Stimulated activated CD4-positive, alpha-beta T cell treated with anti-CD3 and anti-CD28 coated beads, TNF-alpha, amount 100 ng/mL, for 1 hour (primary cell): ENCODE measurements around the gene HSD3B2.

Experiments
- DNase-seq, 3 donors: peaks; one replicate each; pipeline ENCODE4 v3.0.0-alpha.2; 2020; ENCODE audit warnings: low read depth in 3 of 3, low spot score in 1 of 3

Gene HSD3B2

DNA sequence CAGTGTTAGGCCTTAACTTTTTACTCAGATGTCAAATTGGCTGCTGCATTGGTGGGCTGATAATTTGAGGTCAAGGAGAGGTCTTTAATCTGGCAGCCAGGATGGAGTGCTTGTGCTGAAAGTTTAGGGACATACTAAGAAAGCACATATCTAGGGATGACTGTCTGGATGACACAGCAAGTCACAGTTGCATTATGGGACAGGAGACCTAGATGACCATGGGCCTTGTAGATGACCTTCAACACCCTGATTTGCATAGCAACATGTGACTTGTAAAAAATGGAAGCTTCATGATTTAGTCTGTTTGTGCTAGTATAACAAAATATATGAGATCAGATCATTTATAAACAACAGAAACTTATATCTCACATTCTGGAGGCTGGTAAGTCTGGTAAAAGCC lies 18.0 kb upstream of the HSD3B2 start:
- no peak for DNase-seq

DNA sequence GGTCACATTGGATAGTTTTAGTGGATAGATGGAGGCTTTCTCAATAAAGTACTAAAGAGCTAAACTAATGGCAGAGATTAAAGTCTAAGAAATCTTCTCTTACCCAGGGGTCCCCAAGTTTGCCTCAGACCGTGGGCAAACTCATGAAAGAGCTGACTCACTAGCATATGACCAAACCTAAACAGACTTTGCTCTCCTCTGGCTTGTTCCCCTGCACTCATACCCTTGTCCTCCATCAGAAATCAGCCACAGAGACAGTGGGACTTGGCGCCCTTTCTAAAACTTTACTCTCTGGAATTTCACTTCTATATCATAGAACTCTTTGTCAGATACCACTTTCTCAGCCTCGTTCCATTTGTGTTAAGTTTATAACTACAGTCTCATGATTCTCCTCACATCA lies 17.0 kb upstream of the HSD3B2 start:
- no peak for DNase-seq

DNA sequence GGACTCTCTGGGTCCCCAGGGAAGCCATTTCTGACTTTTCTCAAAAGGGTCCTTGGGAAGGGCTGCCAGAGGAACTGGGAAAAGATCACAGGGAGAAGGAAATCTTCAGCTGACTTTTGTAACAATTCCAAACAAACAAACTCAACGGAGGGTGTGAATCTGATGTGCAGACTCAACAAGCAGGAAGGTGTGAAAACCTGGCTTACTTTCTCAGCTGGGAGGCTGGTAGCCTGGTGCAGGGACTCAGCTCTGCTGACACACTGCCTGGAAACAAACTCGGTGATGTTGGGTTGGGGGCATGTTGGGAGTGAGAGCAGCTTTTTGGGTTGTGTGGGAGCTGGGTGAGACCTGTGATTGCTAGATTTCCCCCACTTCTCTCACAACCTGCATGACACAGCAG lies 10.2 kb upstream of the HSD3B2 start:
- DNase-seq = no peak

DNA sequence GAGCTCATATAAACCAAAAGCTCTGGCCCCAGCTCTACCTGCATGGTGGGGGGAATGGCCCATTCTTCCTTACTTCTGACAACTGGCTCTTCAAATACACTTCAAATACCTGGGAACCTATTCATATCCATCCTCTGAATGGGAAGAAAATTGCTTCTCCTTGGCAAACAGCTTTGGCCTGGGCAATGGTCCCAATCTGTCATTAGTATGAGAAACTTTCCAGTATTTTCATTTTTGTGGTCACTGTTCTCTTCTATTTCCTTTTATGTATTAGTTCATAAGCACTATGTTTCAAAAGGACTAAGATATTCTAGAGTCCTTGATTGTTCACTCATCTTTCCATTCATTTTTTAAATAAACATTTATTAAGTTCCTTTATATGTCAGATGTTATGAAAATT lies 5.2 kb upstream of the HSD3B2 start:
- no peak for DNase-seq

DNA sequence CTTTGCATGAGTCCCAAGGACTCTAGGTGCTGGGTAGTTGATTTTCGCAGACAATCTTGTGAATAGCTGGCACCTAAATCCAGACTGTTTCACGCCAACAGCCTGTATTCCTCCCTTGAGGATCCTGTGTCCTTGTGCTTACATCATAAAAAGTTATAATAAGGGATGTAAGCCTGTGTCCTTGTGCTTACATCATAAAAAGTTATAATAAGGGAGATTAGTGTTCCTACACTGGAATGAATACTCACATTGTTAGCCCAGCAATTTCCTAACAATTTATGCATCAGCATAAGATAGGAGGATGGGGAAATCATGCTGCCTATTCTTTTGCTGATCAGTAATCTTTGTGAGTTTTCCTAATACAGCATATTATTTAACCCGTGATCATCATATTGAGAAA lies 4.0 kb upstream of the HSD3B2 start:
- DNase-seq = no peak

DNA sequence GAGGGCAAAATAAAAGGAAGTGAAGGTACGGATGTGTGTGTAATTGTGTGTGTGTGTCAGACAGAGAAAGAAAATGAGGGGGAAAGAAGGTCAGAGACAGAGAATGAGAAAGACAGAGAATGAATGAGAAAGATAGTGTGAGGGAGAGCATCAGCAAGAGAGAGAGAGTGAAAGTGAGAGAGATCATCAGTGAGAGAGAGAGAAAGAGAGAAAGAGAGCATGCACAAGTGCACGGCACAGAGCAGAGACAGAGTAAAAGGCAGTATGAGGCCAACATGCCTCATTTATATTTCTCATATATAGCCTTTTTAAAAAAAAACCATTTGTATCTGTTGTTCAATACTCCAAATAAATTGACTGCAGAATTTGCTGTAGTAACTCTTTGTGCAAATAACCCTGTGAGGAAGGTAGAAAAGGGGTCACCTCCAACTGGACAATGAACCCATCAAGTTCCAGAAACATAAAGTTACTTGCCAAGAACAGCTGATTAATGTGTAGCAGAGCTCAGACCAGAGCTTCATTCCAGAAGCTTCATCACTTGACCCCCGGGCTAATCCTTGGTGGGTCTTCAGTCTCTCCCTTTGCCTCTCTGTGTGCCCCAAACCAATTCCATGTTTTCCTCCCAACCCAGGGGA lies 1.2 kb downstream of the HSD3B2 start:
- no peak for DNase-seq

DNA sequence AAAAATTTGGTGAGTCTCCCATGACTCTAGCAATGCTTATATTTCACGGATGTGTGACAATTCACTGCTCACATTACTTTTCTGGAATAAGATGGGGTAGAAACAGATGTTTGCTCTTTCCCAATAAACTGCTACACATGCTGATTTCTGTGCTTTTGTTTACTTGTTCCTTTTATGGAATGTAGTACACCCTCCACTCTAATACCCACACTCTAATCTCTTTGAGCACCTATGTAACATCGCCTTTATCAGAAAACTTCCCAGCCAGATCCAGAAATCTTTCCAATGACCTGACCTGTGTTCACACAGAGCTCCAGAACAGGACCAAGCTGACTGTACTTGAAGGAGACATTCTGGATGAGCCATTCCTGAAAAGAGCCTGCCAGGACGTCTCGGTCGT lies 4.2 kb downstream of the HSD3B2 start:
- DNase-seq = no peak

DNA sequence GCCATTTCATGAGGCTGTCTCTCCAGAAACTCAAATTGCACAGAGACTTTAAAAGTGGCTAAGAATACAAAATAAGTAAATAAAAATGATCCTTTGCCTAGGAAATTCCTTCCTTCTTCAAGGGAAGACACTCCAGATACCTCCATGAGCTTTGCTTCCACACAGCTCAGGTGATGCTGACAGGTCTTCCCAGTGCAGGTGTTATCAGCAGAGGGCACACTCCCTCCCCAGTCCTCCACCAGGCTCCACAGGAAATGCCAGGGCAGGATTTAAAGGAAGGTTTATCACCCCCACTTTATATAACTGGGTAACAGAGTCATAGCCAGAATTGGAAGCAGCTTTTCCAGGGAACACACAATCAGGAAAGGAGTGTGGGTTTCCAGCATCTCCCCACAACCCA lies 5.7 kb downstream of the HSD3B2 start:
- no peak for DNase-seq

DNA sequence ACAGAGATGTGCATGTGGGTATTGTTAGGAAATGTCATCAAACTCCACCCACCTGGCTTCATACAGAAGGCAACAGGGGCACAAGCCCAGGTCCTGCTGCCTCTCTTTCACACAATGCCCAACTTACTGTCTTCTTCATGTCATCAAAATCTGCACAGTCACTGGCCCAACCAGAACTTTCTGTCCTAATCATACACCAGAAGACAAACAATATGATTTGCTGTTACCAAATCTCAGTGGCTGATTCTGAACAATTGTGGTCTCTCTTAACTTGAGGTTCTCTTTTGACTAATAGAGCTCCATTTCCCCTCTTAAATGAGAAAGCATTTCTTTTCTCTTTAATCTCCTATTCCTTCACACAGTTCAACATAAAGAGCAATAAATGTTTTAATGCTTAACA lies 7.7 kb downstream of the HSD3B2 start:
- DNase-seq = no peak

DNA sequence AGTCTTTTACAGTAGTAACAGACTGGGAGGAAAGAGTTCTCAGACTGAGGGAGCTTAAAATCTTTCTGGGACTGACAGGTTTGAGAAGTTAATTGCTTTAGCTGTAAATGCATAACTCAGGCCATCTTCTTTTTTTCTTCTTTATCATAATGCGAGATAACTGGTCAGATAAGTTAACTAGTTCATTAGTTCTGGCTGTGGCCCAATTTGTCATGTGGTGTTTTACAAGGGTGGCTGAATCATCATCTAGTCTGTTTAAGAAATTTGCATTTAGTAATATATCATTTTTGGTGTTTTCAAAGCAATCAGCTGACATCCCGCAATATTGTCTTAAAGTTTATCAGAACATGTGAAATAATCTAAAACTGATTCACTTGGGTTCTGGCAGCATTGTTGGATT lies 14.0 kb downstream of the HSD3B2 start:
- no peak for DNase-seq

DNA sequence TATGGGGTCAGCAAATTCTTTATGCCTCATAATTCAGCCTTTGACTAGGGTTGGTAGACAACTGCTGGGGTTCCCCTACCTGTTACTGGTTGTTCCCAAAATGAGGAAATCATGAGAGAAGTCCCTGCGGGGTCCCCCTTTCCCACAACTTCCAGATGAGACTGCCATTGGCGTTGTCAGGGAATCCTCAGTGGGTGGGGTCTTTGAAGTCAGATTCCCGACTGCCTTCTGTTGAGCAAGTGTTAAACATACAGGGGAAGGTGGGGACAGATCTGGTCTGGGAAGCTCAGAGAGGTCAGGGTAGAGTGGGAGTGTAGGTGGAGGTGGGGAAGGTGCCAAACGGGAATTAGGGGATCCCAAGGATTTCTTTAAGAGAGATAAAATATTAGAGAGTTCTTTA lies 14.7 kb downstream of the HSD3B2 start:
- no peak for DNase-seq

DNA sequence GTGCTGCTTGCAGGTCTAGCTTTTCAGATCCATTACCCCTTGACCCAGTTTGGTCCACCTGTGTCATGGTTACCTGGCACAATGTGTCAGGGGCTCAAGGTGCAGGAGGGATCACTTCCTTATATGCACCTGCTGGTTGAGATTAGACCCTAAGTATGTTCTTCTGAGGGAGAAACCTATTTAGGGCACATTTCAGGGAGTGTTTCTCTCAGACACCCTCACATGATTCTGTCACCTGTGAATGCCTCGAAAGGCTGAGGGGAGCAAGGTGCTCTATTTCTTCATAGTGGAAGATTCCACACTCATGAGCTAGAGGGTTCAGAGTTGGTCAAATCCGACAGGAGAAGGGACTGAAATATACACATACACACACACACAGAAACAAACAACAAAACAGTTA lies 15.5 kb downstream of the HSD3B2 start:
- no peak for DNase-seq

DNA sequence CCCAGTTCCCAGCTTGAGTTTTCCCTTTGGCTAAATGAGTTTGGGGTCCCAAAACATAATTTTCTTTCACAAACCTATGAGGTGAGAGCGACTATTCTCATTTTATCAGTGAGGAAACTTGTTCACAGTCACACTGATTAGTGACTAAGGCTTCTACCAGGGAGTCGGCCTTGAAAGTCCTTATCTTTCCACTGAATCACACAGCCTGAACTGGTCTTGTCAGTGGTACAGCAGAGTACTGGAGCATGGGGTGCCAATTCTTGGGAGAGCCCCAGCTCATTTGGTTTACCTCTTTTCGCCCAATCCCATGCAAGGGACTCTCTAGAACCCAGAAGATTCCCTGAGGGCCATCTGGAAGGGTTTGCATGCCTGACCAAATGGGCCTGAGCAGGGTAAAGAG lies 16.9 kb downstream of the HSD3B2 start:
- DNase-seq = no peak

DNA sequence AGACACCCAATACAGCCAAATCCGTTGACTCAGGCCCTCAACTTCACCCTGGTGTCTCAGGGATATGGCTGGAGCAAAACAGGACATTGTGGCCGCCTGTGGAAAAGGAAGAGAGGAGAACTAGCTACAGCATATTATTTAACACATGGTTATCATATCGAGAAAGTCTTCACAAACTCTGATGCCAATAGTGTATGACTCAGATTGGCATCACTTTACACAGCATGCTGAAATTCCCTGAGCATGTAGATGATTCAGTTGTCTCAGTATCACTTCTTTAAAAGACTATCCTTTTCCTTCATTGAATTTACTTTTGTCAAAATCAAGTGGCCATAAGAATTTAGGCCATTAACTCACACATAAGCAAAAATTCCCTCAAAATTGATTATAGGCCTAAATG lies 20.1 kb downstream of the HSD3B2 start:
- DNase-seq = no peak

DNA sequence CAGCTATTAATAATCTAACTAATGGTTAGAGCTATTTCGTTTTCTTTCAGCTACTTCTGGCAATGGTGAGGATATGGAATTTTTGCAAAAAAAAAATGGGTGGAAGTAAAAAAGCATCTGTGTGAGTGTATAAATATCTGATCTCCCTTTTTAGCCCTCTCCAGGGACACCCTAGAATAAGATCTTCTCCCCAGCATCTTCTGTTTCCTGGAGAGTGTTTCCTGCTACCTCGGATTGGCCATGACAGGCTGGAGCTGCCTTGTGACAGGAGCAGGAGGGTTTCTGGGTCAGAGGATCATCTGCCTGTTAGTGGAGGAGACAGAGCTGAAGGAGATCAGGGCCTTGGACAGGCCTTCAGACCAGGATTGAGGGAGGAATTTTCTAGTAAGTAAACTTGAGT lies 23.8 kb downstream of the HSD3B2 start:
- no peak for DNase-seq

DNA sequence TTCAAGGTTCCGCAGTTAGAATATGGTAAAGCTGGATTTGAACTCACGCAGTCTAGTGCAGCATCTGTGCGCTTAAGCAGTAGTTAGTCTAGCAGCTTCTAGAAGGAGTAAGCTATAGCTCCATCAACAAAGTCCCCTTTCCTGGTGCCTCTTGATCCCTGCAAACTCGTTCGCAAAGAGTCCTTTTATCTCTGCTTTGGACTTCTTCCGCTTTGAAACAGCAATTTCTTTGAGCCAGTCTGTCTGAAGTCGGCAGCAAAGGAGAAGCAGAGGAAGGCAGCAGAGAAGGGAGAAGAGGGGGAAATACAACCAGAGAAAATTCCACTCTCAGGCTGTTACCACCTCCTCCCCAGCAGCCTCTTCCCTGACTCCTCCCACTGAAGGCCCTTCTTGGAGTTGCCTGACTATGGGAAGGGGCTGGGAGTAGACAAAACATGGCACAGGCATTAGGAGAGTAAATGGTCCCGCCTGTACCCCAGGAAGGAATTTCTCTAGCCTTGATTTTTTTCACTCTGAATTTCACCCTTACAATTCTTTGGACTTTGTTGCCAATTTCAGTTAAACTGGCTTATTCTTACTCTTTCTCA lies 25.9 kb downstream of the HSD3B2 start:
- no peak for DNase-seq

DNA sequence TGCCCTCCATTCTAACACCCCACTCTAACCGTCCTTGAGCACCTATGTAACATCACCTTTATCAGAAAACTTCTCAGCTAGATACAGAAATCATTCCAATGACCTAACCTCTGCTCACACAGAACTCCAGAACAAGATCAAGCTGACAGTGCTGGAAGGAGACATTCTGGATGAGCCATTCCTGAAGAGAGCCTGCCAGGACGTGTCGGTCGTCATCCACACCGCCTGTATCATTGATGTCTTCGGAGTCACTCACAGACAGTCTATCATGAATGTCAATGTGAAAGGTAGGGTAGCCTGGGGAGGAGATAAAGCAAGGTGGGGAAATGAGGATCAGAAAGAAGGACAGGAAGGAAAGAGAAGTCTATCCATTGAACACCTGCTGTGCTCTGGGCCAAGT lies 27.8 kb downstream of the HSD3B2 start:
- no peak for DNase-seq

DNA sequence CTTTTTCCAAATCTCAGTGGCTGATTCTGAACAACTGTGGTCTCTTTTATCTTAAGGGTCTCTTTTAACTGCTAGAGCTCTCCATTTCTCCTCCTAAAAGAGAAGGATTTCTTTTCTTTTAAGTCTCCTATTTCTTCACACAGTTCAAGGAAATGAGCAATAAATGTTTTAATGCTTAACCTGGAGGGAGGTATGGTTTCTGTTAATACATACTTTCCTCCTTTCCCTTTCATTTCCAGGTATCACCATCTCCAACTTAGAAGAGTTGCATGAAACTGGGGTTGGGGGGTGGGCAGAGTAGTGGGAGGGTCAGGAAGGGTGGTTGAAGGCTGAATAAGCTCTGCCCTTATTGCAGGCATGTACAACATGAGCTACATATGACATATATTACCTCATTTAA lies 31.4 kb downstream of the HSD3B2 start:
- DNase-seq = no peak

DNA sequence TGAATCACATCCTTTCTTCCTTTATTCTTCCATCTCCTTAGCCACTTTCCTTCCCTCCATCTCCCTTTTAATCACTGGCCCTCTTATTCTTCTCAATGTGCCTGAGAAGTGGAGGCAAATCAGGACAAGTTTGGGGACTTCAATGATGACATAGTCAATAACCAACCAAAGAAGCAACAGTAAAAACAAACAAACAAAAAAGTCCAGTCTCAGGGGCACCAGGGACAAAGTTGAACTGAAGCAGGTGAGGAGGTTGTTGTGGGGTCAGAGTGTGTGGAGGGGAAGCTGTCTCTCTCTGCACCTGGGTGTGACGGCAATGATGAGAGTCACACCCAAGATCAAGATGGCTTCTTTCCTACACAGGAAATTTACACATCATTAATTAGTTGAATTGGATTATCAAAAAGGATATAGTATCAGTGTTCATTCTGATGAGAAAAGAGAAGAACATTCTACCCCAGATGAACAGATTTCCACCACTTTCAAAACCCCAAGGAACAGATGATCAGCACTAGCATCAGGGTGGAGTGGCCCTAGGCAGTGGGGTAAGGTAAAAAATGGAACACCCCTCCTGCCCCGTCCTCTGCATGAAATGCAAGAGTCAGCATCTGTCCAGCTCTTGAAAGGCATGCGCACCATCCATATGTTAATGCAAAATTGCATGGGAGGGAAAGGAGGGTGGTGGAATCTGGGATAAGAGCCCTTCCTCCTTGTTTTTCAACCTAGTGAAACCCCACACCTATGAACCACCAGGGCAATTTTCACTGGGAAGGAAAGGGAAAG lies 32.6 kb downstream of the HSD3B2 start:
- DNase-seq = no peak

DNA sequence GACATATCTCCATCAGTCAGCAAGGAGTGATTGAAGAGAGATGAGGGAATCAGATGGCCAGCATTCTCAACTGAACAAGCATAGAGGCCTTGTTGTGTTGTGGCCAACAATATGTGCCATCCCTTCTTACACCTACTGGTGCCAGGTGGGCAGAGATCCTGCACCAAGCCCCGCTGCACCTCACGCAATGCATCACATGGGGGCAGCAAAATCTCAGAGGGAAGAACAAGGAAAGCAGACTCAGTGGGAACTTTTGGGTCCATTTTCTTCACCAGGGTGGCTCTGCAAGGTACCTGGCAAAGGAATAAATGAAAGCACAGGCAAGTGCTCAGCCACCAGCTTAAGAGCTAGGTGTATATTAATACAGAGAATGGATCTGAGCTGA lies 33.2 kb downstream of the HSD3B2 start:
- DNase-seq = no peak

DNA sequence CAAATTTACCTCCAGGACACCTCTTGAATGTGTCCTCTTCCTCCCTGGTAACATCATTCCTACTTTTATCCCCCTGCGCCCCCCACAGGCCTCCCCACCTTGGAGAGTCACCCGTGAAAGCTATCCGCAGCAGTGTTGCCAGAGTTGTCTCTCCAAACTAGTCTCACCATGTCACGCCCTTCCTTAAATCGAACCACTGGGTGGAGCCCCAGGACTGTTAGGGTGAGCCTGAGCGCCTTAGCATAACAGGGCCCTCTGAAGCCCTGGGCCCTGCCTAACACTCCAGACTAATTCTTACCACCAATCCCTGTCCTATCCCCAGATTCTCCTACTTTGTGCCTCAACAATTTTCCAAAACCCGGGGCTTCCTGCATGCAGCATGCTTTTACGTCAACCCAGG lies 35.0 kb downstream of the HSD3B2 start:
- no peak for DNase-seq

DNA sequence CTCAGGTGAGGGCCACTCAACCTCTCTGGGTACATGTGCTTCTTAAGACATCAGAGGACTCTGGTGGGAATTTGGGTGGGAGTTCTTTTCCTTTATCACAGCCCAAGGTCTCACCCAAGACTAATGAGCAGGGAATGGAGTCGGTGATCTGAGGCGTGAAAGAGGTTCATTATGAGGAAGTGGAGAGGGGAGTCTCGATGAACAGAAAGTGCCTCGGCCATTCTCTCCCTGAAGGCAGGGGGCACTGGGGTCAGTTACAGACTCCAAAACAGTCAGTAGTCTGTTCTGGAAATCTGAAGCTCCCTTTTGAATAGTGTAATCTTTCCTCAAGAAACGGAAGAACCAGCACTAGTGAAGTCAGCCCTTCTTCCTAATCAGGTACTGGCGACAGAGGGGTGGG lies 36.2 kb downstream of the HSD3B2 start:
- DNase-seq = no peak

DNA sequence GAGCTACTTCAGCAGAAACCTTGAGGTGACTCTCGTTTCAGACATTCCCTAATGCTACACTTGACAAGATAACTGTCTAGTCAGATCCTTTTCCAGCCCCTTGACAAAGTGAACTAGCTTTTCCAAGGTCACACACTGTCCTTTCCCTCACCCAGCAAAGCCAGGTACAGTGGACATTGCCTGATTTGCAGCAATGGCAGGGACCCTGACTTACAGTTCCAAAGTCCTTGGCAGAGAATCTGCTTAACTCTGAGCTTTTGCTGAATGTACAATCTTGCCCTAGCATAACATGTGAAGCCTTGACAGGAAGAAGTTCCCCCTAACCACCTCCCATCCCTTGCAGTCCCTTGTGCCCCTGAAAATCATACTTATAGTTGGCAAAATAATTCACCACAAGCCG lies 37.1 kb downstream of the HSD3B2 start:
- no peak for DNase-seq
